ENCODE measurements around the gene DRAM1. TPM values are rescaled to one million over a fixed set of nuclear protein-coding genes. Genes with fewer than 3 reads are reported as not detected.

The DRAM1 gene
- total and polyA plus RNA-seq, 2 donors (not counting 1 experiment from before 2014, with no cell fraction given) = 2.1 to 10.2 TPM

DNA sequence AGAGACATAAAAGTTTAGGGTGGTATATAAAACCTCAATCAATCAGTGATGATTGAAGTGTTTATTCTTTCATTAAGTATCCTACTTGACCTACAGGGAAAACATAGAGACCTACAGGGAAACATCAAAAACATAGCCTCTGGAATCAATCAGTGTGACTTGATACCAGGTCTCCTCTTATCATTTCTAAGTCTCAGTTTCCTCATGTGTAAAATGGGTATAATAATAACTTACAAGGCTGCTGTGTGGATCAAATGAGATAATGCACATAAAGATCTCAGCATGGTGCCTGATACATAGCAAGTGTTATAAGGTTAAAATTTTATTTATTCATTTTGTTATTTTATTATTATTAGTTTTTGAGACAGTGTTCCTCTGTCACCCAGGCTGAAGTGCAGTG is 24.4 kb upstream of the DRAM1 start:
- no peaks in the 10 kb centered on the region for H3K79me2 ChIP-seq (ENCODE audit: control insufficient read depth, insufficient read depth, low read length)
- ATAC-seq (ENCODE audit: low read depth) (no peak), DNase-seq (no peak)
- no peak overlapping the region for H2AFZ ChIP-seq (ENCODE audit: insufficient read depth, low read depth, low read length, poor library complexity, severe bottlenecking)
- peaks cover 0 to 2% (median 0%) of the 10 kb centered on the region in 3 donors for H3K9me3 ChIP-seq (ENCODE audit: control extremely low read depth in 1 of 3, control insufficient read depth in 2 of 3, insufficient read depth in 1 of 3, low read length in 2 of 3)
- Mint-ChIP-seq H3K4me1 (peaks cover 34% of the 10 kb centered on the region), H3K4me3 (no peak overlapping the region), H3K9me3 (ENCODE audit: insufficient read depth) (no peaks in the 10 kb centered on the region), H3K27ac (no peak overlapping the region), H3K27me3 (no peaks in the 10 kb centered on the region)
- H3K36me3 ChIP-seq (replicated peaks in 1 of 2; ENCODE audit: control extremely low read depth in 1 of 2, control insufficient read depth in 1 of 2, extremely low read depth in 1 of 2, insufficient read depth in 2 of 2, low read length in 1 of 2) = no peaks in the 10 kb centered on the region
- ChIA-PET CTCF (interaction anchor here (1.1 kb wide), 1 partner anchor 22 kb away, joined by 3 read pairs; the partner anchor contains the start of gene GNPTAB), POLR2A (no interaction called here)
- H3K9ac ChIP-seq (ENCODE audit: low read length) = no peak overlapping the region
- no peaks in the 10 kb centered on the region for H3K27me3 ChIP-seq (replicated peaks in 1 of 4; ENCODE audit: control extremely low read depth in 1 of 4, control insufficient read depth in 3 of 4, insufficient read depth in 4 of 4, low read length in 3 of 4)
- no peak overlapping the region for H3K4me2 ChIP-seq (replicated peaks; ENCODE audit: low read depth, low read length, poor library complexity, severe bottlenecking)
- intact Hi-C loops (cut with micrococcal nuclease) = no loop called here
- TF ChIP-seq EZH2 (IDR thresholded peaks at IDR 0.05; ENCODE audit: borderline replicate concordance, insufficient read depth, low read depth, low read length, poor library complexity, severe bottlenecking) = no peak
- TF ChIP-seq, protein P1, sequence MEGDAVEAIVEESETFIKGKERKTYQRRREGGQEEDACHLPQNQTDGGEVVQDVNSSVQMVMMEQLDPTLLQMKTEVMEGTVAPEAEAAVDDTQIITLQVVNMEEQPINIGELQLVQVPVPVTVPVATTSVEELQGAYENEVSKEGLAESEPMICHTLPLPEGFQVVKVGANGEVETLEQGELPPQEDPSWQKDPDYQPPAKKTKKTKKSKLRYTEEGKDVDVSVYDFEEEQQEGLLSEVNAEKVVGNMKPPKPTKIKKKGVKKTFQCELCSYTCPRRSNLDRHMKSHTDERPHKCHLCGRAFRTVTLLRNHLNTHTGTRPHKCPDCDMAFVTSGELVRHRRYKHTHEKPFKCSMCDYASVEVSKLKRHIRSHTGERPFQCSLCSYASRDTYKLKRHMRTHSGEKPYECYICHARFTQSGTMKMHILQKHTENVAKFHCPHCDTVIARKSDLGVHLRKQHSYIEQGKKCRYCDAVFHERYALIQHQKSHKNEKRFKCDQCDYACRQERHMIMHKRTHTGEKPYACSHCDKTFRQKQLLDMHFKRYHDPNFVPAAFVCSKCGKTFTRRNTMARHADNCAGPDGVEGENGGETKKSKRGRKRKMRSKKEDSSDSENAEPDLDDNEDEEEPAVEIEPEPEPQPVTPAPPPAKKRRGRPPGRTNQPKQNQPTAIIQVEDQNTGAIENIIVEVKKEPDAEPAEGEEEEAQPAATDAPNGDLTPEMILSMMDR (IDR thresholded peaks at IDR 0.05) = no peak
- no peak overlapping the region for H3K27ac ChIP-seq (ENCODE audit: low read length in 2 of 2)
- H3K4me1 ChIP-seq (ENCODE audit: control insufficient read depth in 2 of 2, insufficient read depth in 2 of 2, low read length in 2 of 2) = peaks cover 16% of the 10 kb centered on the region in 2 donors
- H3K4me3 ChIP-seq (ENCODE audit: control extremely low read depth in 1 of 5, extremely low read depth in 1 of 5, insufficient read depth in 1 of 5, low read depth in 2 of 5, low read length in 4 of 5) = no peak overlapping the region
- no peaks in the 10 kb centered on the region for H4K20me1 ChIP-seq (ENCODE audit: control insufficient read depth, insufficient read depth, low read length, poor library complexity, severe bottlenecking)

DNA sequence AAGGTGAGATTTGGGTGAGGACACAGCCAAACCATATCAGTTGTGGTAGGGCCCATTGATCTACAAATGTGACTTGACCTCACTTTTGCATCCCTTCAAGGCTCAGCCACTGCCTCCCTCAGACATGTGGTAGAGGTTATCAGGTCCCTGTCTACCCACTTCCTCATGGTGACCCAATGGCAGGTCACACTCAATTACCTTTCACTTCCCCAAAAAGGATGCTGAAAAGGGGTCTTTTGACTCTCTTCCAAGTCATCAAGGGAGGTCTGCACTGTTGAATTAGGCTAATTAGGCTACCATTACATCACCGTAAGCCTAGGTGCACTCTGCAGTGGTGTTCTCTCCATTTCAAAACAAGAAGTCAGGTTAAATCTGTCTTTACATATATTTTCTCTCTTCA is 22.6 kb upstream of the DRAM1 start:
- Histone ChIP-seq H2AFZ (ENCODE audit: insufficient read depth, low read depth, low read length, poor library complexity, severe bottlenecking) (no peak overlapping the region), H3K27ac (ENCODE audit: low read length in 2 of 2) (no peak overlapping the region), H3K9me3 (ENCODE audit: control extremely low read depth in 1 of 3, control insufficient read depth in 2 of 3, insufficient read depth in 1 of 3, low read length in 2 of 3) (peaks cover 0 to 2% (median 0%) of the 10 kb centered on the region in 3 donors), H4K20me1 (ENCODE audit: control insufficient read depth, insufficient read depth, low read length, poor library complexity, severe bottlenecking) (no peaks in the 10 kb centered on the region), H3K9ac (ENCODE audit: low read length) (no peak overlapping the region), H3K4me1 (ENCODE audit: control insufficient read depth in 2 of 2, insufficient read depth in 2 of 2, low read length in 2 of 2) (peaks cover 16% of the 10 kb centered on the region in 2 donors), H3K79me2 (ENCODE audit: control insufficient read depth, insufficient read depth, low read length) (no peaks in the 10 kb centered on the region), H3K4me3 (ENCODE audit: control extremely low read depth in 1 of 5, extremely low read depth in 1 of 5, insufficient read depth in 1 of 5, low read depth in 2 of 5, low read length in 4 of 5) (no peak overlapping the region), H3K4me2 (replicated peaks; ENCODE audit: low read depth, low read length, poor library complexity, severe bottlenecking) (peak overlapping the region; percentile 3), H3K27me3 (replicated peaks in 1 of 4; ENCODE audit: control extremely low read depth in 1 of 4, control insufficient read depth in 3 of 4, insufficient read depth in 4 of 4, low read length in 3 of 4) (no peaks in the 10 kb centered on the region), H3K36me3 (replicated peaks in 1 of 2; ENCODE audit: control extremely low read depth in 1 of 2, control insufficient read depth in 1 of 2, extremely low read depth in 1 of 2, insufficient read depth in 2 of 2, low read length in 1 of 2) (no peaks in the 10 kb centered on the region)
- H3K4me1 Mint-ChIP-seq = peaks cover 36% of the 10 kb centered on the region
- ATAC-seq (ENCODE audit: low read depth) (peak; percentile 76), DNase-seq (peak; percentile 50)
- no peaks in the 10 kb centered on the region for H3K27me3 Mint-ChIP-seq
- TF ChIP-seq, protein P1 (IDR thresholded peaks at IDR 0.05) = no peak
- no peak for TF ChIP-seq EZH2 (IDR thresholded peaks at IDR 0.05; ENCODE audit: borderline replicate concordance, insufficient read depth, low read depth, low read length, poor library complexity, severe bottlenecking)
- H3K4me3 Mint-ChIP-seq = no peak overlapping the region
- ChIA-PET POLR2A (no interaction called here), CTCF (interaction anchor here (0.6 to 1.9 kb wide), 2 partner anchors 15 to 70 kb away, joined by 3 to 10 read pairs; no protein-coding TSS in a partner anchor)
- WGBS (ENCODE audit: insufficient coverage) = 33% methylated on average over 1 of the region's 1 CpG
- no peak overlapping the region for H3K27ac Mint-ChIP-seq
- intact Hi-C loops (cut with micrococcal nuclease) = no loop called here
- H3K9me3 Mint-ChIP-seq (ENCODE audit: insufficient read depth) = no peaks in the 10 kb centered on the region

All from B cell (primary cell).